H1 (cell line): Measurements from ENCODE around the gene AGR2. TPM values are rescaled to one million over a fixed set of nuclear protein-coding genes. Genes with fewer than 3 reads are reported as not detected.

ENCODE experiments used
- CTCF ChIA-PET: fragments of 300-600 bp; sonication (Branson Sonifier 250); formaldehyde crosslinking; loops from one replicate; lab custom pipeline; 2021; ENCODE audit not compliant: partially characterized antibody; lab: Charles Lee
- POLR2A ChIA-PET: fragments of 300-600 bp; sonication (Branson Sonifier 250); formaldehyde crosslinking; loops from one replicate; lab custom pipeline; 2021; ENCODE audit warnings: inconsistent platforms; ENCODE audit not compliant: partially characterized antibody; lab: Charles Lee
- DNase-seq, 2 experiments: peaks; one replicate each; pipeline versions ENCODE4 v3.0.0 to v3.0.0-alpha.2; 2010 to 2022; ENCODE audit warnings: low spot score in 2 of 2, low read depth in 1 of 2, mixed read lengths in 1 of 2
- FAIRE-seq: peaks from 2 replicates; lab custom pipeline; 2011; peaks lifted over from hg19 to GRCh38; lab: Jason Lieb, UNC
- H2AFZ ChIP-seq: 2 replicates; pipeline ENCODE4 v1.8.1; 2012; ENCODE audit warnings: low read length, inconsistent platforms
- H2AK5ac ChIP-seq: 2 replicates; pipeline ENCODE4 v1.6.1; 2013; ENCODE audit warnings: low read depth, low read length
- H2BK120ac ChIP-seq: replicated peaks from 2 replicates; pipeline ENCODE3; 2013; ENCODE audit warnings: low read depth, low read length, inconsistent platforms
- H2BK12ac ChIP-seq: 2 replicates; pipeline ENCODE4 v1.6.1; 2013; ENCODE audit warnings: low read depth, low read length
- H2BK15ac ChIP-seq: 2 replicates; pipeline ENCODE4 v1.6.1; 2013; ENCODE audit warnings: low read length
- H2BK20ac ChIP-seq: 2 replicates; pipeline ENCODE4 v1.6.1; 2013; ENCODE audit warnings: low read length
- H2BK5ac ChIP-seq: 2 replicates; pipeline ENCODE4 v1.6.1; 2013; ENCODE audit warnings: low read depth, low read length
- H3K14ac ChIP-seq: 2 replicates; pipeline ENCODE4 v1.6.1; 2013; ENCODE audit warnings: inconsistent platforms; ENCODE audit not compliant: insufficient read length
- H3K18ac ChIP-seq: 2 replicates; pipeline ENCODE4 v1.6.1; 2013; ENCODE audit warnings: low read length; ENCODE audit errors: extremely low read depth
- H3K23ac ChIP-seq: 2 replicates; pipeline ENCODE4 v1.6.1; 2013; ENCODE audit warnings: inconsistent platforms; ENCODE audit not compliant: insufficient read length
- H3K23me2 ChIP-seq: 2 replicates; pipeline ENCODE4 v1.6.1; 2013; ENCODE audit warnings: low read depth, low read length
- H3K27ac ChIP-seq: 2 replicates; pipeline ENCODE4 v1.6.1; 2011; ENCODE audit warnings: low read depth, low read length, inconsistent platforms
- H3K27me3 ChIP-seq, 4 experiments: replicated peaks in 1 of 4; 1 replicate in 1 of 4; 2 replicates in 3 of 4; pipeline versions ENCODE4 v1.6.1 to v1.8.1; 2011 to 2013; ENCODE audit warnings: low read length in 3 of 4, mild to moderate bottlenecking in 3 of 4, inconsistent platforms in 2 of 4, mixed read lengths in 2 of 4, moderate library complexity in 1 of 4; ENCODE audit not compliant: control insufficient read depth in 3 of 4, insufficient read depth in 3 of 4; ENCODE audit errors: extremely low read depth in 1 of 4
- H3K36me3 ChIP-seq, 4 experiments: 2 replicates each; pipeline versions ENCODE4 v1.6.1 to v1.8.1; 2011 to 2013; ENCODE audit warnings: mild to moderate bottlenecking in 4 of 4, low read length in 3 of 4, moderate library complexity in 2 of 4, control low read depth in 1 of 4, inconsistent platforms in 1 of 4; ENCODE audit not compliant: insufficient read depth in 4 of 4, control insufficient read depth in 2 of 4
- H3K4ac ChIP-seq: replicated peaks from 2 replicates; pipeline ENCODE3; 2013; ENCODE audit warnings: low read length, low read depth, mixed read lengths, inconsistent platforms; ENCODE audit not compliant: insufficient read length
- H3K4me1 ChIP-seq, 4 experiments: replicated peaks in 1 of 4; 1 replicate in 1 of 4; 2 replicates in 3 of 4; pipeline versions ENCODE4 v1.6.1 to v1.8.1; 2011 to 2013; ENCODE audit warnings: low read length in 3 of 4, inconsistent platforms in 2 of 4, mixed read lengths in 1 of 4; ENCODE audit not compliant: insufficient read depth in 4 of 4, control insufficient read depth in 3 of 4
- H3K4me2 ChIP-seq, 2 experiments: 2 replicates each; pipeline versions ENCODE4 v1.6.1 to v1.8.1; 2011 to 2013; ENCODE audit warnings: low read depth in 2 of 2, low read length in 2 of 2, control low read depth in 1 of 2, inconsistent platforms in 1 of 2, mild to moderate bottlenecking in 1 of 2; ENCODE audit not compliant: insufficient read depth in 1 of 2
- H3K4me3 ChIP-seq, 4 experiments: fragments of 200-600, 300-600 bp in 1 of 4; sonication (generic), shearing (Covaris generic), sonication (Bioruptor Twin) in 1 of 4; 2 replicates each; pipeline versions ENCODE4 v1.5.1 to v1.8.1; 2011 to 2016; ENCODE audit warnings: low read length in 4 of 4, low read depth in 3 of 4, control low read depth in 2 of 4, inconsistent platforms in 2 of 4, mild to moderate bottlenecking in 2 of 4, mixed read lengths in 1 of 4, moderate library complexity in 1 of 4; ENCODE audit not compliant: insufficient read depth in 2 of 4; ENCODE audit errors: extremely low read depth in 1 of 4
- H3K56ac ChIP-seq: replicated peaks from 2 replicates; pipeline ENCODE3; 2013; ENCODE audit warnings: low read depth, mild to moderate bottlenecking, mixed read lengths, low read length, inconsistent platforms; ENCODE audit not compliant: insufficient read length
- H3K79me1 ChIP-seq: 2 replicates; pipeline ENCODE4 v1.6.1; 2013; ENCODE audit warnings: low read depth, low read length, control low read depth
- H3K79me2 ChIP-seq, 2 experiments: 2 replicates each; pipeline versions ENCODE4 v1.6.1 to v1.8.1; 2012 to 2013; ENCODE audit warnings: low read length in 2 of 2, mild to moderate bottlenecking in 2 of 2, inconsistent platforms in 1 of 2; ENCODE audit not compliant: insufficient read depth in 2 of 2, control insufficient read depth in 1 of 2
- H3K9ac ChIP-seq, 4 experiments: replicated peaks in 1 of 4; 1 replicate in 1 of 4; 2 replicates in 3 of 4; pipeline versions ENCODE4 v1.6.1 to v1.8.1; 2011 to 2013; ENCODE audit warnings: low read depth in 3 of 4, low read length in 3 of 4, control low read depth in 2 of 4, mild to moderate bottlenecking in 2 of 4, moderate library complexity in 2 of 4, inconsistent platforms in 1 of 4; ENCODE audit errors: extremely low read depth in 1 of 4
- H3K9me3 ChIP-seq, 2 experiments: 2 replicates each; pipeline versions ENCODE4 v1.6.1 to v1.8.1; 2012 to 2013; ENCODE audit warnings: mild to moderate bottlenecking in 2 of 2, moderate library complexity in 2 of 2, control low read depth in 1 of 2, inconsistent platforms in 1 of 2, low read depth in 1 of 2, low read length in 1 of 2, mixed read lengths in 1 of 2; ENCODE audit not compliant: insufficient read depth in 2 of 2
- H4K20me1 ChIP-seq, 2 experiments: replicated peaks in 1 of 2; 2 replicates each; pipeline versions ENCODE3 to v1.8.1; 2011 to 2013; ENCODE audit warnings: inconsistent platforms in 2 of 2, low read length in 2 of 2, mild to moderate bottlenecking in 1 of 2; ENCODE audit not compliant: insufficient read depth in 2 of 2, control insufficient read depth in 1 of 2
- H4K5ac ChIP-seq: 2 replicates; pipeline ENCODE4 v1.6.1; 2013; ENCODE audit warnings: low read length, low read depth, mixed read lengths, inconsistent platforms; ENCODE audit not compliant: insufficient read length
- H4K8ac ChIP-seq: 2 replicates; pipeline ENCODE4 v1.8.0; 2013; ENCODE audit warnings: mild to moderate bottlenecking, moderate library complexity, low read length, inconsistent platforms; ENCODE audit not compliant: insufficient read depth; ENCODE audit errors: extremely low read depth
- H4K91ac ChIP-seq: replicated peaks from 2 replicates; pipeline ENCODE3; 2013; ENCODE audit warnings: low read length, mixed read lengths, inconsistent platforms; ENCODE audit not compliant: insufficient read length
- BRCA1 ChIP-seq: IDR thresholded peaks from 2 replicates; pipeline ENCODE4 v1.6.1; 2012; ENCODE audit warnings: low read depth, low read length, improper control_type of control experiment
- CBX5 ChIP-seq: fragments of 300-800, 300-1000 bp; sonication (generic); IDR thresholded peaks from 2 replicates; pipeline ENCODE4 v1.7.1; 2016; ENCODE audit warnings: antibody characterized with exemption, low read length, low read depth
- EP300 ChIP-seq, 2 experiments: IDR thresholded peaks; 1 replicate in 1 of 2; 2 replicates in 1 of 2; pipeline ENCODE4 v1.6.1; 2011 to 2012; ENCODE audit warnings: low read depth in 2 of 2, low read length in 2 of 2, mild to moderate bottlenecking in 2 of 2, borderline replicate concordance in 1 of 2, inconsistent platforms in 1 of 2, moderate library complexity in 1 of 2
- FOSL1 ChIP-seq: IDR thresholded peaks from 2 replicates; pipeline ENCODE4 v1.6.1; 2011; ENCODE audit warnings: mild to moderate bottlenecking, low read depth, low read length, moderate library complexity; ENCODE audit not compliant: insufficient read depth
- HDAC2 ChIP-seq, 2 experiments: fragments of 300-600 bp in 1 of 2; sonication (generic) in 1 of 2; IDR thresholded peaks; 2 replicates each; pipeline ENCODE4 v1.6.1; 2011 to 2012; ENCODE audit warnings: low read depth in 2 of 2, low read length in 2 of 2, mild to moderate bottlenecking in 2 of 2, moderate library complexity in 2 of 2, borderline replicate concordance in 1 of 2, inconsistent platforms in 1 of 2
- NANOG ChIP-seq: IDR thresholded peaks from 2 replicates; pipeline ENCODE4 v1.6.1; 2011; ENCODE audit warnings: low read length, low read depth, mild to moderate bottlenecking, inconsistent platforms; ENCODE audit not compliant: insufficient read depth, poor library complexity, severe bottlenecking
- PHF8 ChIP-seq: fragments of 200-600 bp; sonication (generic); conservative IDR thresholded peaks from 2 replicates; pipeline ENCODE4 v1.7.1; 2012; ENCODE audit warnings: low read depth, mild to moderate bottlenecking, inconsistent platforms, low read length, moderate library complexity
- POLR2A ChIP-seq, 2 experiments: IDR thresholded peaks; 1 replicate in 1 of 2; 2 replicates in 1 of 2; pipeline ENCODE4 v1.6.1; 2011; ENCODE audit warnings: low read depth in 2 of 2, low read length in 2 of 2, mild to moderate bottlenecking in 2 of 2; ENCODE audit errors: control extremely low read depth in 1 of 2
- POLR2AphosphoS5 ChIP-seq: IDR thresholded peaks from 2 replicates; pipeline ENCODE4 v1.6.1; 2011; ENCODE audit warnings: low read depth, low read length
- POU5F1 ChIP-seq: IDR thresholded peaks from 2 replicates; pipeline ENCODE4 v1.6.1; 2011; ENCODE audit warnings: low read depth, mild to moderate bottlenecking, low read length, moderate library complexity
- RFX5 ChIP-seq: IDR thresholded peaks from 2 replicates; pipeline ENCODE4 v1.6.1; 2011; ENCODE audit warnings: low read depth, low read length, improper control_type of control experiment, borderline replicate concordance
- SIRT6 ChIP-seq: IDR thresholded peaks from one replicate; pipeline ENCODE4 v1.7.1; 2012; ENCODE audit warnings: low read length, inconsistent platforms
- SP4 ChIP-seq: IDR thresholded peaks from 2 replicates; pipeline ENCODE4 v1.6.1; 2012; ENCODE audit warnings: low read length, inconsistent platforms
- TBP ChIP-seq: IDR thresholded peaks from 2 replicates; pipeline ENCODE4 v1.6.1; 2011; ENCODE audit warnings: low read depth, low read length, improper control_type of control experiment
- TEAD4 ChIP-seq: IDR thresholded peaks from 2 replicates; pipeline ENCODE4 v1.6.1; 2012; ENCODE audit warnings: low read depth, low read length, inconsistent platforms, mixed read lengths
- WGBS, 2 experiments: shearing (Covaris generic) in 1 of 2; methylation state at CpG; one replicate each; pipeline versions ENCODE4 v1.1.6 to v1.1.7; 2013 to 2015; ENCODE audit warnings: low lambda C conversion rate in 2 of 2, mixed read lengths in 2 of 2, inconsistent platforms in 1 of 2, low coverage in 1 of 2, missing lambda C conversion rate in 1 of 2; ENCODE audit not compliant: insufficient replicate concordance in 2 of 2, insufficient coverage in 1 of 2, insufficient read length in 1 of 2; ENCODE audit errors: extremely low coverage in 1 of 2, missing lambda C conversion rate in 1 of 2; 5-methylcytosine and 5-hydroxymethylcytosine counted together
- polyA plus RNA-seq, 7 experiments: library from polyadenylated mRNA; depleted of rRNA in 3 of 7; stranded (reverse) in 5 of 7; unstranded in 2 of 7; fragments of >200 nt in 5 of 7; fragments of 200-250 nt in 2 of 7; gene quantifications; 1 replicate in 5 of 7; 2 replicates in 1 of 7; 4 replicates in 1 of 7; pipeline versions ENCODE4 v1.2.1 to v1.2.3, GENCODE V29; 2011 to 2013; ENCODE audit warnings: missing spikeins in 2 of 7, mixed read lengths in 2 of 7
- total RNA-seq: library from RNA; stranded (reverse); fragmentation: NEBNext Ultra II Directional; extraction: Animal tissue kit (Norgen Biotek cat#: 25700); gene quantifications from 2 replicates; pipeline ENCODE4 v1.2.1, GENCODE V29; 2021

The AGR2 gene
- total and polyA plus RNA-seq, 2 of the 8 experiments (the other 6 are each of a cell fraction or from before 2014, with no cell fraction given): not detected

- Histone ChIP-seq H2BK12ac (no peak overlapping the region), H2AFZ (no peak overlapping the region), H3K4me1 (peaks cover 0 to 11% (median 7%) of the 10 kb centered on the region in 4 experiments; a peak in 4 of 7 replicates), H3K18ac (no peak overlapping the region), H3K4ac (no peak overlapping the region), H2BK5ac (no peak overlapping the region), H3K23me2 (no peaks in the 10 kb centered on the region), H3K23ac (no peak overlapping the region), H3K79me2 (no peaks in the 10 kb centered on the region), H3K14ac (no peak overlapping the region), H3K27ac (no peak overlapping the region), H4K20me1 (peaks cover 0 to 2% of the 10 kb centered on the region in 2 experiments), H2BK20ac (no peak overlapping the region), H2BK120ac (no peak overlapping the region), H3K9me3 (no peaks in the 10 kb centered on the region), H4K5ac (no peak overlapping the region), H3K56ac (no peak overlapping the region), H3K9ac (no peak overlapping the region), H4K8ac (no peak overlapping the region), H4K91ac (no peak overlapping the region), H2AK5ac (no peak overlapping the region), H3K4me3 (no peak overlapping the region), H3K79me1 (no peaks in the 10 kb centered on the region), H3K36me3 (no peaks in the 10 kb centered on the region), H3K4me2 (no peak overlapping the region), H3K27me3 (no peaks in the 10 kb centered on the region), H2BK15ac (no peak overlapping the region)
- WGBS, 2 experiments: 86% methylated on average over 3 of the region's 3 CpGs; no CpG with 5 or more reads in 1 of the 2 experiments
- ChIA-PET POLR2A (no interaction called here), CTCF (interaction anchor here (0.9 kb wide), 1 partner anchor 134 kb away, joined by 3 read pairs; no protein-coding TSS in a partner anchor)
- FAIRE-seq (no peak), DNase-seq (no peak)
- TF ChIP-seq FOSL1: no peak
- no peak for TF ChIP-seq POU5F1
- TF ChIP-seq POLR2AphosphoS5: no peak
- no peak for TF ChIP-seq SP4
- TF ChIP-seq NANOG: no peak
- no peak for TF ChIP-seq RFX5
- no peak for TF ChIP-seq CBX5
- TF ChIP-seq HDAC2 (IDR thresholded peaks at IDR 0.05; ENCODE audit: borderline replicate concordance in 1 of 2, low read depth in 2 of 2, low read length in 2 of 2): no peak
- TF ChIP-seq TEAD4: no peak
- TF ChIP-seq EP300 (IDR thresholded peaks at IDR 0.05; ENCODE audit: borderline replicate concordance in 1 of 2, low read depth in 2 of 2, low read length in 2 of 2): no peak
- TF ChIP-seq BRCA1: no peak
- TF ChIP-seq SIRT6: no peak
- TF ChIP-seq POLR2A (IDR thresholded peaks at IDR 0.05; ENCODE audit: control extremely low read depth in 1 of 2, low read depth in 2 of 2, low read length in 2 of 2): no peak
- TF ChIP-seq TBP: no peak
- TF ChIP-seq PHF8: no peak
Measured at GRCh38 chr7:16742547-16742946, 62.3 kb downstream of the AGR2 start.
